Heart right ventricle (tissue), 16 donors: ENCODE results near the gene IMMP2L. TPM values are rescaled to one million over a fixed set of nuclear protein-coding genes. Genes with fewer than 3 reads are reported as not detected.

Experiments
- ATAC-seq, 8 donors: fragments of 200-7000 bp; cut with Tn5 transposase; one replicate each; pipeline ENCODE4 v1.9.1; 2020; ENCODE audit warnings: mild to moderate bottlenecking in 8 of 8, moderate library complexity in 8 of 8, moderate number of reproducible peaks in 1 of 8
- DNase-seq, 2 donors: peaks; one replicate each; pipeline ENCODE4 v3.0.0-alpha.2; 2020
- H3K27ac ChIP-seq, 10 donors: fragments of 200-600 bp; sonication (generic) in 2 of 10; one replicate each; pipeline versions ENCODE4 v1.5.0 to v1.8.0; 2020 to 2022; ENCODE audit warnings: mild to moderate bottlenecking in 3 of 10
- H3K27me3 ChIP-seq, 7 donors: fragments of 200-600 bp; one replicate each; pipeline ENCODE4 v1.8.0; 2021 to 2022; ENCODE audit warnings: mild to moderate bottlenecking in 2 of 7
- H3K36me3 ChIP-seq, 9 donors: fragments of 200-600 bp; sonication (generic) in 1 of 9; one replicate each; pipeline versions ENCODE4 v1.5.0 to v1.8.0; 2020 to 2022; ENCODE audit warnings: mild to moderate bottlenecking in 2 of 9
- H3K4me1 ChIP-seq, 9 donors: fragments of 200-600 bp; sonication (generic) in 1 of 9; one replicate each; pipeline versions ENCODE4 v1.5.0 to v1.8.0; 2020 to 2022; ENCODE audit warnings: mild to moderate bottlenecking in 4 of 9
- H3K4me3 ChIP-seq, 10 donors: fragments of 200-600 bp; sonication (generic) in 2 of 10; one replicate each; pipeline versions ENCODE4 v1.5.0 to v1.8.0; 2020 to 2022; ENCODE audit warnings: mild to moderate bottlenecking in 7 of 10, moderate library complexity in 2 of 10
- H3K9me3 ChIP-seq, 11 donors: fragments of 200-600 bp in 10 of 11; sonication (generic) in 2 of 11; one replicate each; pipeline versions ENCODE4 v1.5.0 to v1.8.0; 2013 to 2022; ENCODE audit warnings: mild to moderate bottlenecking in 2 of 11, control low read depth in 1 of 11, moderate library complexity in 1 of 11
- CTCF ChIP-seq, 9 donors: fragments of 200-600 bp; sonication (generic) in 2 of 9; IDR thresholded peaks; one replicate each; pipeline versions ENCODE4 v1.5.0 to v1.8.0; 2021 to 2022; ENCODE audit warnings: antibody characterized with exemption in 9 of 9, mild to moderate bottlenecking in 5 of 9, moderate library complexity in 1 of 9
- WGBS, 2 donors: extraction: QIAGEN DNeasy Blood & Tissue Kit; methylation state at CpG; one replicate each; pipeline ENCODE4 v1.1.7; 2013; ENCODE audit warnings: inconsistent platforms in 1 of 2; 5-methylcytosine and 5-hydroxymethylcytosine counted together
- intact Hi-C, 10 donors: fragments of 100-400 bp; cut with DNase I; formaldehyde crosslinking; loops; one replicate each; pipeline versions ENCODE4 v1.11.1 to v1.14.2; 2022
- polyA plus RNA-seq, 2 donors: library from polyadenylated mRNA; stranded (reverse); fragments of 200-250 nt; gene quantifications; one replicate each; pipeline ENCODE4 v1.2.3, GENCODE V29; 2013
- total RNA-seq, 10 donors: library from RNA; stranded (reverse); fragmentation: NEBNext Ultra II Directional in 3 of 10; extraction: Animal tissue kit (Norgen Biotek cat#: 25700) in 3 of 10; gene quantifications; one replicate each; pipeline versions ENCODE4 v1.2.1 to v1.2.4, GENCODE V29; 2021 to 2023
- donor health status: Arrhythmogenic right ventricular cardiomyopathy.
- donor health status: ischemic (EF 13 %, LVEDD 7.1; RV severe dilation, severe dysfunction).
- donor health status: healthy with polysubstance abuse.
- donor health status: DM: no; HTN: yes; CAD: no.
- donor health status: DM: no; HTN: no; CAD: no.
- donor health status: ischemic (EF 25% LVEDD 6.9; RV normal size, moderate dysfunction).
- donor health status: ischemic (EF 25% LVEDD 5.7; RV mildly dilated, moderate dysfunction).
- donor health status: healthy.
- donor health status: DM: yes; HTN: yes; CAD: no.
- donor health status: Ischemic cardiomyopathy.
- donor health status: ischemic (EF 35%, LVEDD 5.7; RV mildly dilated, moderate dysfunction).
- donor health status: nonischemic (EF 11% LVEDD 7.7; RV severe dilation, severe dysfunction).
- donor health status: DM: yes; HTN: yes; CAD: no.
- donor health status: PGD.
- donor health status: ischemic (EF 29% LVEDD 5.4; RV normal size, mild dysfunction).
- donor health status: nonischemic (EF 23%, LVEDD 6.1; RV moderate dilation, normal function).

The IMMP2L gene
- total and polyA plus RNA-seq, 12 donors = 4.3 to 20.8 (median 17.3) TPM

- H3K36me3 ChIP-seq = no peaks in the 10 kb centered on the region
- no peaks in the 10 kb centered on the region for H3K27me3 ChIP-seq
- H3K9me3 ChIP-seq = no peaks in the 10 kb centered on the region
- WGBS, 2 donors = 85 to 87% methylated on average over 2 of the region's 2 CpGs
- DNase-seq (no peak), ATAC-seq (no peak)
- intact Hi-C loops = no loop called here
- no peak for TF ChIP-seq CTCF (IDR thresholded peaks at IDR 0.05)
- H3K4me3 ChIP-seq = no peak overlapping the region
- no peak overlapping the region for H3K27ac ChIP-seq
- H3K4me1 ChIP-seq = no peaks in the 10 kb centered on the region
Observed at GRCh38 chr7:110775046-110775445, 787.2 kb downstream of the IMMP2L start.

GRCh38 chr7:110774071-110774470 is 788.2 kb downstream of the IMMP2L start:
- H3K27me3 ChIP-seq = no peaks in the 10 kb centered on the region
- 93 to 97% methylated on average over 1 of the region's 1 CpG for WGBS, 2 donors
- no peak overlapping the region for H3K27ac ChIP-seq
- no peaks in the 10 kb centered on the region for H3K4me1 ChIP-seq
- H3K36me3 ChIP-seq = no peaks in the 10 kb centered on the region
- H3K9me3 ChIP-seq = no peaks in the 10 kb centered on the region
- no peak for TF ChIP-seq CTCF (IDR thresholded peaks at IDR 0.05)
- H3K4me3 ChIP-seq = no peak overlapping the region
- intact Hi-C loops = no loop called here
- no peak for ATAC-seq
- no peak for DNase-seq

GRCh38 chr7:110772615-110773014 is 789.7 kb downstream of the IMMP2L start:
- DNase-seq = no peak
- Histone ChIP-seq H3K27me3 (no peaks in the 10 kb centered on the region), H3K36me3 (no peaks in the 10 kb centered on the region), H3K27ac (no peak overlapping the region), H3K9me3 (no peaks in the 10 kb centered on the region), H3K4me1 (no peaks in the 10 kb centered on the region), H3K4me3 (no peak overlapping the region)
- TF ChIP-seq CTCF (IDR thresholded peaks at IDR 0.05) = no peak
- no peak for ATAC-seq
- intact Hi-C loops = no loop called here
- 98 to 100% methylated on average over 3 of the region's 3 CpGs for WGBS, 2 donors

- Histone ChIP-seq H3K9me3 (no peaks in the 10 kb centered on the region), H3K4me3 (no peak overlapping the region), H3K36me3 (no peaks in the 10 kb centered on the region), H3K27me3 (no peaks in the 10 kb centered on the region), H3K27ac (no peak overlapping the region), H3K4me1 (no peaks in the 10 kb centered on the region)
- ATAC-seq = no peak
- no peak for TF ChIP-seq CTCF (IDR thresholded peaks at IDR 0.05)
- intact Hi-C loops = no loop called here
- 93 to 97% methylated on average over 3 of the region's 3 CpGs for whole genome bisulfite sequencing, 2 donors
- no peak for DNase-seq
Observed at GRCh38 chr7:110771717-110772116, 790.6 kb downstream of the IMMP2L start.
